DMS153 (cell line): ENCODE data around the gene POM121C.
"Not testable (repeated sequence)": the region's sequence is repeated elsewhere in the genome, so short reads cannot be mapped to it uniquely, and the experiment has no call there.

Experiments
- DNase-seq: peaks from one replicate; lab custom pipeline; 2025; lab: John Stamatoyannopoulos, UW

Gene POM121C

GRCh38 chr7:75423481-75423880, 62.6 kb downstream of the POM121C start:
- DNase-seq: not testable (repeated sequence)

GRCh38 chr7:75421798-75422710, 64.0 kb downstream of the POM121C start:
- DNase-seq: not testable (repeated sequence)

- DNase-seq: not testable (repeated sequence)
These were observed 65.9 kb downstream of the POM121C start for GRCh38 chr7:75420152-75420551.

- not testable (repeated sequence) for DNase-seq
These were observed 66.4 kb downstream of the POM121C start for GRCh38 chr7:75419693-75420092.

GRCh38 chr7:75419210-75419609, 66.9 kb downstream of the POM121C start:
- DNase-seq: not testable (repeated sequence)

GRCh38 chr7:75418292-75418858, 67.7 kb downstream of the POM121C start:
- not testable (repeated sequence) for DNase-seq

GRCh38 chr7:75416787-75417186, 69.3 kb downstream of the POM121C start:
- not testable (repeated sequence) for DNase-seq

- DNase-seq: not testable (repeated sequence)
These were observed 70.2 kb downstream of the POM121C start for GRCh38 chr7:75415829-75416373.

- not testable (repeated sequence) for DNase-seq
These were observed 70.7 kb downstream of the POM121C start for GRCh38 chr7:75415428-75415817.

- not testable (repeated sequence) for DNase-seq
These were observed 71.2 kb downstream of the POM121C start for GRCh38 chr7:75414708-75415427.

GRCh38 chr7:75414204-75414603, 71.9 kb downstream of the POM121C start:
- DNase-seq: not testable (repeated sequence)

- DNase-seq: not testable (repeated sequence)
These were observed 75.3 kb downstream of the POM121C start for GRCh38 chr7:75410823-75411173.

GRCh38 chr7:75409880-75410822, 75.9 kb downstream of the POM121C start:
- DNase-seq: not testable (repeated sequence)

GRCh38 chr7:75404663-75405062, 81.4 kb downstream of the POM121C start:
- DNase-seq: not testable (repeated sequence)

GRCh38 chr7:75403455-75404443, 82.3 kb downstream of the POM121C start:
- not testable (repeated sequence) for DNase-seq

GRCh38 chr7:75400575-75400974, 85.5 kb downstream of the POM121C start:
- DNase-seq: not testable (repeated sequence)

GRCh38 chr7:75398771-75399700, 87.1 kb downstream of the POM121C start:
- DNase-seq: not testable (repeated sequence)

- not testable (repeated sequence) for DNase-seq
These were observed 88.2 kb downstream of the POM121C start for GRCh38 chr7:75397865-75398264.

GRCh38 chr7:75395329-75395728, 90.8 kb downstream of the POM121C start, which contains the start of gene TRIM73:
TSS of gene TRIM73 (plus strand) at chr7:75395629. CDS start at chr7:75398934, 3,305 bp downstream.
- DNase-seq: not testable (repeated sequence)
